GM18517 (cell line): ENCODE data around the gene TBC1D20.
"Not testable (repeated sequence)": the region's sequence is repeated elsewhere in the genome, so short reads cannot be mapped to it uniquely, and the experiment has no call there.

Experiments used
- ATAC-seq: cut with Tn5 transposase; IDR thresholded peaks from one replicate; pipeline ENCODE4 v1.9.1; 2021; ENCODE audit warnings: mild to moderate bottlenecking, moderate library complexity; ENCODE audit not compliant: unreplicated experiment

Gene TBC1D20

DNA sequence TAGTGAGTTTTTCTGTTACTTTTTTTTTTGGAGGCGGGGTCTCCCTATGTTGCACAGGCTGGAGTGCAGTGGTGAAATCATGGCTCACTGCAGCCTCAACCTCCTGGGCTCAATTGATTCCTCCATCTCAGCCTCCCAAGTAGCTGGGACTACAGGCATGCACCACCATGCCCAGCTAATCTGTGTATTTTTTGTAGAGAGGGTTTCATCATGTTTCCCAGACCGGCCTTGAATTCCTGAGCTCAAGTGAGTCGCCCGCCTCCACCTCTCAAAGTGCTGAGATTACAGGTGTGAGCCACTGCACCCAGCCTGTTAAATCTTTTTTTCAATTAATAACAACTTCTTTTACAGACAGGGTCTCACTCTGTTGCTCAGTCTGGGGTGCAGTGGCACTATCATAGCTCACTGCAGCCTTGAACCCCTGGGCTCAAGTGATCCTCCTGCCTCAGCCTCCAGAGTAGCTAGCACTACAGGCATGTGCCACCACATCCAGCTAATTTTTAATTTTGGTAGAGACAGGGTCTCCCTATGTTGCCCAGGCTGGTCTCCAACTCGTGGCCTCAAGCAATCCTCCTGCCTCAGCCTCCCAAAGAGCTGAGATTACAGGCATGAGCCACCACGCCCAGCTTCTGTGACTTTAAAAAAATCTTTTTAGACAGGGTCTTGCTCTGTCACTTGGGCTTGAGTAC, 14.4 kb upstream of the TBC1D20 start:
- not testable (repeated sequence) for ATAC-seq

DNA sequence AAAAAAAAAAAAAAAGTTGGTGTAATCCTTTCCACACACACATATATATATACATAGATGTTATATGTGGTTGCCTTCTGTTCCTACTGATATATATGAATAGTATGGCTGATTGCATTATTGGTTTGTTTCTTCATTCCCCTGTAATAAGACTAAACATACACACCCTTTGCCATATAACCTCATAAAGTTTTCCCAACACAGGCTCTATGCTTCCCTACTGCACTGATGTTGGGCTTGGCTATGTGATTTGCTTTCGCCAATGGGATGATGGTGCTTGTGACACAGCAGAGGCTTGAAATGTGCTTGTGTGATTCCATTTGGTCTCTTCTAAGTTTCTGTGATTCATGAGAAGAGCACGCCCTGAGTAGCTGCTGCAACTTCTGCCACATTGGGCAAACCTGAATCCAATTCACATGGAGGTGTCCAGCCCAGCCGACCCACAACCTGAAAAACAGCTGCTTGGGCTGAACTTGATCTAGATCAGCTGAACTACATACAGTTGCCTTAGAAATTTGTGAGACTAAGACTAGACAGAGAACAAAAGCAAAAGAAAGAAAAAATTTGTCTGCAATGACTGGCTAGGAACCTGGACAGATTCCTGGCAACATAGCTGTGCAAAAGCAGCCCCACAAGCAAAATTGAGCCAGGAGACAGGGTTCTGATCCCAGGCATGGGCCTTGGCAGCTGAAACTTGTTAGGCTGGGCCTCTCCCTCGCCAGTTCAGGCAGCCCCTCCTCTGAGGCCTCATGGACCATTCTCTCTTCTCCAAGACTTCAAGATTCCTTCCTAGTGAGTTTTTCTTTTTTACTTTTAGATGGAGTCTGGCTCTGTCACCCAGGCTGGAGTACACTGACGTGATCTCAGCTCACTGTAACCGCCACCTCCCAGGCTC, 13.4 kb upstream of the TBC1D20 start:
- no peak for ATAC-seq

DNA sequence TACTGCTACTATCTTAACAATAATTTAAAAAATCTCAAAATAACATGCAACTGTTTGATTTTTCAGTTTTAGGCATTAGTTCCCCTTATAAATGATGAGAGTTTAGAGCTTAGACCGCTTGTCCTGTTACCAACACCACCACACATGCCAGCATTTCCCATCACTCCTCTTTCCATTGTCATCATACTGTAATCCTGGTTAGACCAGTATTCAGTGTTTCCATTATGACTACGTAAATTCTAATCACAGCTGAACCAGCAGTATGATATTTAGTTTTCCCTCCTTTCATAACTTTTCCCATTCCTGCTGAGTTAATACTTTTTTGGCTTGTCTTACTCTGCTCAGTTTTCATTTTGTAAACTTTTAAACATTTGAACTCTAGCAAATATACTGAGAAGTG, 12.2 kb upstream of the TBC1D20 start:
- no peak for ATAC-seq

GRCh38 chr20:472889-473292, 10.6 kb upstream of the TBC1D20 start:
- no peak for ATAC-seq

DNA sequence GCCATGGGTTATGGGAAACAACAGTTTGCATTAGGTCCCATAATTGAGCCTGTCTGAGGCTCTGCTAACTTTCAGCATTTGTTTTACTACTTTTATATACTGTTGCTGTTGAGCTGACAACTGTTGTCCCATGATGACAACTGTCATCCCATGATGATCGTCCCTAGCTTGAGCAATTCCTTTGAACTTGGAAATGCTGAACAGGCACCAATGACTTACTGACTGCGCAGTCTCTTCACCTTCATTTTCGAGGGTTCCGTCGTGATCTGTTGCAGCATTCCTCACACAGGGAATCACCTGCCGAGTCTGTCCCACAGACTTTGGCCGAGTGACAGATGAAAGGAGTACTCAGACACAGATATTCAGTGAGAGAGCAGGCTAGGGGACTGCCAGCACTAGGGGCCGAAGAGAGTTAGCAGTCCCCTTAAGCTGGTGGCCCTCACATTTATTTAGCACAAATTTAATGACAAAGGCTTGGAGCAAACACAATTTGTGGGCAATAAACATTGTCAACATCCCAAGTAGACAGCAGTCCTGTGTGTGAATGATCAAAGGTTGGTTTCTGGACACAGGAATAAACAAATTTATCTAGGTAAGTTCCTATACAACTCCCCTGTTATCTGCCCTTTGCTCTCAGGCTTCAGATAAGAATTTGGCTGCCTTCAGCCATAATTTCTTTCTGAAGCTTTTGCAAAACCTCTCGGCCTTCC, 10.0 kb upstream of the TBC1D20 start:
- no peak for ATAC-seq

DNA sequence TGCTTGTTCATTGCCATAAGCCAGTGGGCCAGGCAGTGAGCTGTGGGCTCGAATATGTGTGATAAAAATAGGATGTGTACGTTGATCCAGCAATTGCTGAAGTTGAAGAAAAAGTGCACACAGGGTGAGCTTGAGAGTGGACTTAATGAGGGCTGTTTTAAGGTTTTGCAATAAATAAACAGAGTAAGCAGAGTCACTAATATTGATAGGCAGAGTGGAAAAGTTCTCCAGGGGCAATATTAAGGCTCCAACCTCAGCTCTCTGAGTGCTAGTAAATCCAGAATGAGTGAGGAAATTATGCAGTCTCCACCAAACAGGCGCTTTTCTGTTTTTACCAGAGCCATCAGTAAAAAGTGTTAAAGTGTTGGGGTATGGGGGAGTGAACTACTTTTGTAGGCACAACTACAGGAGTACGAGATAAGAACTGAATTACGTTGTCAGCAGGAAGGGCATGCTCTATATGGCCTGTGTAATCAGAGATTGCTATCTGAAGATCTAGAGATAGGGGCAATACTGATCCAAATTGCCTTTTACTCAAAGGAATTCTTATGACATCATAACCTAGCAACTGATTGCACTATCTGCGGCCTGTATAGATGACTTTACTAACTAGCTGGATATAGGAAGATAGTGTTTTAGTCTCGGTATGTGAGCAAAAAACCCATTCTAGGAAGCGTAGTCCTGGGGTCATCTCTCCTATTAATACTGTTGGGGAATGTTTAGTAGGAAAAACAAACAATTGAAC, 7.6 kb upstream of the TBC1D20 start:
- ATAC-seq: no peak

DNA sequence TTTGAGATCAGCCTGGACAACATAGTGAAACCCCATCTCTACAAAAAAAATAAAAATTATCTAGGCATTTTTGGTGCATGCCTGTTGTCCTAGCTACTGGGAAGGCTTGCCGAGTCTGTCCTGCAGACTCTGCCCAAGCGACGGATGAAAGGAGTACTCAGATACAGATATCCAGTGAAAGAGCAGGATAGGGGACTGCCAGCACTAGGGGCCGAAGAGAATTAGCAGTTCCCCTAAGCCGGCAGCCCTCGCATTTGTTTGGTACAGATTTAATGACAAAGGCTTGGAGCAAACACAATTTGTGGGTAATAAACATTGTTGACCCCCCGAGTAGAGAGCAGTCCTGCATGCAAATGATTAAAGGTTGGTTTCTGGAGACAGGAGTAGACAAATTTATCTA, 5.4 kb upstream of the TBC1D20 start:
- ATAC-seq: no peak

DNA sequence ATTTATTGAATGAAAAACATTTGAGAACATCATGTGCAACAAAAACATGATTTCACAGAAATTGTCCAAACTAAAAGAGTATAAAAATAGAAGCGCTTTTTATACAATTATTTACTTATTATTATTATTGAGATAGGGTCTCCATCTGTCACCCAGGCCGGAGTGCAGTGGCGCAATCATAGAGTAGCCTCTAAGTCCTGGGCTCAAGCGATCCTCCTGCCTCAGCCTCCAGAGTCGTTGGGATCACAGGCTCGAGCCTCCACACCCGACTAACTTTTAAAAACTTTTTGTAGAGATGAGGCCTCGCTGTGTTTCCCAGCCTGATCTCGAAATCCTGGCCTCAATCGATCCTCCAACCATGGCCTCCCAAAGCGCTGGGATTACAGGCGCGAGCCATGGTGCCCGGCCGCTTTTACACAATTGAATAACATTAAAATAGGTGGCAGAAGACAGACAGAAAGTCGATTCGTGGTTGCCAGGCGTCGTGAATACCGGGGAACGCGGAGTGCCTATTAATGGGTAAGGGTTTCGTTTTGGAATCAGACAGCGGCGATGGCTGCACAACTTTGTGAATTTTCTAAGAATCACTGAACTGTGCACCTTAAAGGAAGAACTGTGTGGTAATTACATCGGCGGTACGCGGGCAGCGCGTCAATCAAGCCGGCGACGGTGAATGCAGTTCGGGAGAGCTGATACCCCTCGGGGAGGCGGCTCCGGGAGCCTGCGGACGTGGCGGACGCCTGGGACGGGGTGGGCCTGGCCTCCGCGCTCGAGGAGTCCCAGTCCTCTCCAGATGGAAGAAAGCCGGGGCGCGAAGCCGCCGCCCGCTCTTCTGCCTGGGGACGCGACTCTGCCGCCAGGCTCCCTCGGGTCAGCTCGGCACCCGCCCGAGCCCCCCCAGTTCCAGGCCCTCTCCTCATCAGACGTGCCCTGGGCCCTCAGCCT, 807 bp downstream of the TBC1D20 start:
- peak; percentile 21 for ATAC-seq

DNA sequence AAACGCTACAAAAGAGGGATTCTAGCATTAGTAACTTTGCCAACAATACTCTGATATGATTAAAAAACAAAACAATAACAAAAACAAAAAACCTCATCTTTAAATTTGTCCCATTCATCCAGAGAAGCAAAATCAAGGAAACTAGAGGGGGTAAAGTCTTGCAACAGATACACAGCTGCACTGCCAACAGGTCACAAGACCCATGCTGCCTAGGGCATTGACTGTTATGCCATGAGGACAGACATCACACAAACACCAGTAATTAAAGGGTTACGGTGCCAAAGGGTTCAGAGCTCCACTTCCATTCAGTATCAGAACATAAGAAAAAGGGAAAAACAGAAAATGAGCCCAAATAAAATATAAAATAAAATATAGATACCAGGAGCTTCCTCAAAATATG, 1.6 kb downstream of the TBC1D20 start:
- ATAC-seq: no peak

- no peak for ATAC-seq
These were observed 2.2 kb downstream of the TBC1D20 start for GRCh38 chr20:460180-460579.

DNA sequence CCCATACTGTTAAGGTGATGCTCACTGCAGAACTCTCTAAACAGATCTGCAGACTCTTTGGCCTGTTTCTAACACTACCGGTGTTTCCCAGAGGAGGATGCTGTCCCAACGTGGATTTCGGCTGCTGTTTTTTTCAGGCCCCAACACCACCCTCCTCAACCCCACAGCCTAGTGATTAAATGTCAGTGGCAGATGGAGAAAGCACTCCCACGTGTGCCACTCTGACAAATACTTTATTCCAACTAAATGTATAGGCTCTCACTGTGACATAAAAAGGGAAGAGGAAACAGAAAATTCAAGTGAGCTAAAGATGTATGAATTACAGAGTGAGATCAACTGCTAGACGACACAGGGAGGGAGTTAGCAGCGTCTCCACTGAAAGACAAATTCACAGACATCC, 3.6 kb downstream of the TBC1D20 start:
- ATAC-seq: no peak

GRCh38 chr20:454951-455350, 7.4 kb downstream of the TBC1D20 start:
- no peak for ATAC-seq

GRCh38 chr20:452021-452420, 10.3 kb downstream of the TBC1D20 start:
- not testable (repeated sequence) for ATAC-seq

GRCh38 chr20:445514-446336, 16.6 kb downstream of the TBC1D20 start:
- no peak for ATAC-seq

DNA sequence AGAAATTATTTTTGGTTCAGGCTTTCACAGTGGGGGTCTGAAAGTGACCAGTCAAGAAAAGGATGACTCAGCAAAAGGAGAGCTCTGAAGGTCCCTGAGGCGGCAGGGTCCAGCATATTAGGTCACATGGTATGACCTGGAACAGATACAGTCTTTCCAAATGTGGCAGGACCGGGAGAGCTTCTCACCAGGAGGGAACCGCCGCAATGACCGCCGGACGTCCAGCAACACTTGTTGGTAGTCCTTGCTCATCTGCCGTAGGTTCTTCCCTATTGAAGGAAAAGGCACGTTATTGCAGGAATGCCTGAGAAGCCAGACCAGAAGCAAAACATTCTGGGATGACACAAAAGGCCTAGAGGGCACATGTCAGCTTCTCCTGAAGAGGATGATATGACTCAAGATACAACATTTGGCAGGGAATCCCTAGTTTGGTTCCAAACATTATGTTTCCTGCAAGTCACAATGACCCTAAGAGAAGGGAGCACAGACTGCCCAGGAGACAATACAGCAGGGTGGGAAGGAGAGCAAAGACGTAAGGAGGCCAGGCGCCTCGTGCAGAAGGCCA, 17.4 kb downstream of the TBC1D20 start:
- no peak for ATAC-seq

DNA sequence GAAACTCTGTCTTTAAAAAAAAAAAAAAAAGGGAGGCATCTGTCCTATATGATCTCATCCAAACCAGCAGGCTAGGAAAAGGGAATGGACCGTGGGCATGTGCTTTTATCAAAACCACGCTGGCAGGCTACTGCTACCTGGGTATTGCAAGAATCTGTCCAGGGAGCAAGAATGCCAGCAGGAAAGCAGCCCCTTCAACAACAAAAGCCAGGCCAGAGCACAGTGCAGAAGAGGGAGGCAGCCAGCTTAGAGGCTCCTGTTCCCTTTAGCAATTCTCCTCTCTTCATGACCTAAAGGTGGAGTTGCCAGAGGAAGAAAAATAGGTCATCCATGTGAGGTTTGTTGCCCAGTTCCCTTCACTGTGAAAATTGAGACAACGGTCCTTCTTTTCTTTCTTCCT, 18.2 kb downstream of the TBC1D20 start:
- no peak for ATAC-seq

DNA sequence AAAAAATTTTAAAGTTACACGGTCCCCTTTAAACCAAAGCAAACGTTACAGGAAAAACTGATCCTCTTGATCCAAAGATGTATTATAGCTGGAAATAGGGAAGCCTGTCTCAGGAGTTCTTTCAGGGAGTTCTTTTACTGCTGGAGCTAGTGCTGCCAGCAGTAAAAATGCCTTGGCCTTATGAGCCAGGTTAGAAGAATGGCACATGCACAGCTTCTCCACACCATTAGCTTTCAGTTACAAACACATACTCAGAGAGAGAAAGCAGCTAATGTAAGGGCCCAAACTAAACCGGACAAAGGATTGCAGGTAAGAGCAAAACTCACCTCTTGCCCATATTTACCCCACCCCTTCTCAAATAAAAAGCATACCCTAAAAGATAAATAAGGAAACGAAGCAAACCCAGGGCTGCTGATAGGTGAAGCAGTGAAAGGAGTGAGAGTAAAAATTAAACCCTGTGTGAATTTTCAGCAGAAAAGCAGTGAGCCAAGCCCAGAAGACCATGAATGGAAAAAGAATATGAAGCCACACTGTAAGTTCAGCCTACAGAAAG, 19.0 kb downstream of the TBC1D20 start:
- ATAC-seq: no peak

DNA sequence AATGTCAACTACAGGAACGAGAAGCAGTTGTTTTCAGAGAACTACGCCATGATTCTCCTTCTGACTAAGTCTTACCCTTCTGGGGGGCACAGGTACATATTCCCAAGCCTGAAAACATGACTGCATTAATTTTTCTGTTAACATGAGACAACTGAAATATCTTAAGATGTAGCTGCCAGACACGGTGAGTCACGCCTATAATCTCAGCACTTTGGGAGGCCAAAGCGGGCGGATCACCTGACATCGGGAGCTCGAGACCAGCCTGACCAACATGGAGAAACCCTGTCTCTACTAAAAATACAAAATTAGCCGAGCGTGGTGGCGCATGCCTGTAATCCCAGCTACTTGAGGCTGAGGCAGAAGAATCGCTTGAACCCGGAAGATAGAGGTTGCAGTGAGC, 21.7 kb downstream of the TBC1D20 start:
- ATAC-seq: no peak
